NCI-H1105 treated with DMSO at 0.1 percent for 48 hours (cell line): ENCODE data around the gene TMEM121.
"Not testable (repeated sequence)": the region's sequence is repeated elsewhere in the genome, so short reads cannot be mapped to it uniquely, and the experiment has no call there.

Source experiments
- DNase-seq: peaks from one replicate; lab custom pipeline; 2025; lab: John Stamatoyannopoulos, UW

The TMEM121 gene

DNA sequence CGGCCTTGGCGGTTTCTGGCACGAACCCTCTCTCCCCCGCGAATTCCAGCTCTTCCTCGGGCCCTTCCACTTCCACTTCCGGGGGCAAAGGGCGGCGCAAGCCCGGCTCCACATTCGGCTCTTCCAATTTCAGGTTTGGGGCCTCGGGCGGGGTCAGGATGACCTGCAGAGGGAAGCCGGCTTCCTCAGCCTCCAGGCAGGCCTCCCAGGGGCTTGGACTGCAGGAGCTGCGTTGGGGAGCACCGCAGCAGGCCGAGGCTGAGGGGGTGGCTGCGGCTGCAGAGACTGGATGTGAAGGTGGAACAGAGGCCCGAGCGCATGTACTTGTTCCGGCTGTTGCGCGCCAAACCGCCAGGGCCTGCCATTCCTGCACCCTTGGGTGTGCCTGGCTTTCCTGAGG, 20.7 kb downstream of the TMEM121 start:
- DNase-seq: not testable (repeated sequence)

DNA sequence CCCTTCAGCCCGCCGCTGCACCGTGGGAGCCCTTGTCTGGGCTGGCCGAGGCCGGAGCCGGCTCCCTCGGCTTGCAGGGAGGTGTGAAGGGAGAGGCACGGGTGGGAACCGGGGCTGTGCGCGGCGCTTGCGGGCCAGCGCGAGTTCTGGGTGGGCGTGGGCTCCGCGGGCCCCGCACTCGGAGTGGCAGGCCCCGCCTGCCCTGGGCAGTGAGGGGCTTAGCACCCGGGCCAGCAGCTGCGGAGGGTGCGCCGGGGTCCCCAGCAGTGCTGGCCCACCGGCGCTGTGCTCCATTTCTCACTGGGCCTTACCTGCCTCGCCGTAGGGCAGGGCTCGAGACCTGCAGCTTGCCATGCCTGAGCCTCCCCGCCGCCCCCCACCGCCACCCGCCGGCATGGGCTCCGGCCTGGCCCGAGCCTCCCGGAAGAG, 21.4 kb downstream of the TMEM121 start:
- DNase-seq: no peak

DNA sequence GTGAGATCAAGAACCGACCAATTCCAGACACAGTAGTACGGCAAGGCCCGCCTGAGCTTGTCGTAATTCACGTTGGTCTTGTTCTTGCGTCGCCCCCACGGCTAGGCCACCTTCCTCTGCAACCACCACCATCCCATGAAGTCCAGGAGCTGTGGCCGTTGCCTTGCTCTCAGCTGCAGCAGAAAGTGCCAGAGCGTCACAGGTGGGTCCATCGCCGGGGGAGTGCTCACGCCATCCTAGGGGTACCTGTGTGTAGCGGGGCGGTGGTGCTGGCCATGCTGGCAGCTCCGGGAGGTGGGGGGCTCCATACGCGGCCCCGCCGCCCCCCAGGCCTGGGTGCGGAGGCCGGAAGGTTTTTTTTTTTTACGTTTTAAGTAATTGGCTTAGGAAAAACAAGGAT, 23.1 kb downstream of the TMEM121 start:
- DNase-seq: no peak

DNA sequence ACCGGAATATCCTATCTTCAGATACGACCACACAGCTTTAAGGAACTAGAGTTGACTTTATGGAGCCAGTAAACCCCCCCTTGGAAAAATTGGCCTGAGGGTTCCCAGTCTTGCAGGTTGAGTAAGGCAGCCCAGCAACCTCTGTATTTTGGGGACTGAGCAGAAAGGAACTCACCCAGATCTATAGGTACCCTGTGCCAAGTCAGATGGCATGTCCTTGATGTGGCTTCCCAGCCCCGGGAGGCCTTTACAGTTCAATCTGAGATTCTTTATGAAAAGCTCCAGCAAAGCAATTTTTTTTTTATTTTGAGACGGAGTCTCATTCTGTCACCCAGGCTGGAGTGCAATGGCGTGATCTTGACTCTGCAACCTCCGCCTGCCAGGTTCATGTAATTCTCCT, 27.6 kb downstream of the TMEM121 start:
- DNase-seq: no peak

DNA sequence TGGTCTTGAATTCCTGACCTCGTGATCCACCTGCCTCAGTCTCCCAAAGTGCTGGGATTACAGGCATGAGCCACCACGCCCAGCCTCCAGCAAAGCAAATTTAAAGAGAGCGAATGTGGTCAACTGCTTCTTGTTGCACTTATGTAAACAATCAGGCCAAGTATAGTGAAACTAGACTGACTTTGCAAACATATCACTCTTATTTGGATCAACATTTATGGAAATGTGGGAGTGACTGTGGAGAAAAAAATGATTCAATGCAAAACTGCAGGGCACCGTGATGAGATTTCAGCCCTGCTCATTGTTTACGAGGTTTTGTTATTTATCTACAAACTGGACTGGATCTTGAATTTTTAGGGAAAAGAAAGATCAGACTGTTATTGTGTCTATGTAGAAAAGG, 28.1 kb downstream of the TMEM121 start:
- DNase-seq: no peak

DNA sequence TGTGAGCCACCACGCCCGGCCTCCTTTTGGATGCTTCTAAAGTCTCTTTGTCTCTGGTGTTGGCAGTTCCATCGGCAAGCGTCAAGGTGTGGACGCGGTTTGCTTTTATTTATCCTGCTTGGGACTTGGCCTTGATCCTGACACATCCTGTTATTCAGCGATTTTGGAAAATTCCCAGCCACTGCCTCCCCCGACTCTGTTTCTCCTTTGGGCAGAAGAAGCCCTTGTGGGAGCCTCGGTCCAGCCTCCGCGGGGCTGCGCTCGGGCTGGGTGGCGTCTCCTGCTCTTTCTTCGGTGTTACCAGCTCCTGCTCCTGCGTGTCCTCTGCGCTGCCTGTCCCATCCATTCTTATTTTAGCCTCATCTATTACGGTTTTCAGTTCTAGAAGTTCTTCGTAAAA, 31.3 kb downstream of the TMEM121 start:
- DNase-seq: not testable (repeated sequence)

DNA sequence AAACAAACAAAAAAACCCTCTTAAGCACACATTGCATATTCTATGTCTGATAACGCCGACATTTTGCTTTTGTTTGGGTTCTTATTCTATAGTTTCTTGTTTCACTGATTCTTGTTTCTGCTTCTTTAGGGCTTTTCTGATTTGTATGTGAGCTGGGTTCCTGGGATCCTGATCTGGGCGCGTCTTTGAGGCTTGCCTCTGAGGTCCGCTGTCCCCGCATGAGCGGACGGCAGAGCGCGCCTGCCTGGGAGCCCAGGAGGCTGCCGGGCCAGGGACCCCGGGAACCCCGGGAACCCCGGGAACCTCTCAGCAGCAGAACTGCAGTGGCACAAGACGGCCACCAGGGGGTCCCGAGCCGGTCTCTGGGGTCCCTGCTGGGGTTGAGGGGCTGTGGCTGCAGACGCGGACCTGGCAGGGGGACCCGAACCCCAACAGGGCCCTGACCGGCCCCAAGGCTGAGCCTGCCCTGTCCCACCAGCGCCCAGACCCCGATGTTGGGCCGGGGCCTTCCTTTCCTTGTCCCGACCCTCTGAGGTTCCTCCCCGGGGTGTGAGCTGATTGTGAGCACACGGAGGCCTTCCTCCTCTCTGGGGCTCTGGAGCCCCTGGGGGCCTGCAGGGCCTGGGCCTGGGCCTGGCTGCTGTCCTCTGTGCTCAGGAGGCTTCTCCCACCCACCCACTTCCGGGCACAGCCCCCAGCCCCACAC, 32.2 kb downstream of the TMEM121 start:
- not testable (repeated sequence) for DNase-seq

DNA sequence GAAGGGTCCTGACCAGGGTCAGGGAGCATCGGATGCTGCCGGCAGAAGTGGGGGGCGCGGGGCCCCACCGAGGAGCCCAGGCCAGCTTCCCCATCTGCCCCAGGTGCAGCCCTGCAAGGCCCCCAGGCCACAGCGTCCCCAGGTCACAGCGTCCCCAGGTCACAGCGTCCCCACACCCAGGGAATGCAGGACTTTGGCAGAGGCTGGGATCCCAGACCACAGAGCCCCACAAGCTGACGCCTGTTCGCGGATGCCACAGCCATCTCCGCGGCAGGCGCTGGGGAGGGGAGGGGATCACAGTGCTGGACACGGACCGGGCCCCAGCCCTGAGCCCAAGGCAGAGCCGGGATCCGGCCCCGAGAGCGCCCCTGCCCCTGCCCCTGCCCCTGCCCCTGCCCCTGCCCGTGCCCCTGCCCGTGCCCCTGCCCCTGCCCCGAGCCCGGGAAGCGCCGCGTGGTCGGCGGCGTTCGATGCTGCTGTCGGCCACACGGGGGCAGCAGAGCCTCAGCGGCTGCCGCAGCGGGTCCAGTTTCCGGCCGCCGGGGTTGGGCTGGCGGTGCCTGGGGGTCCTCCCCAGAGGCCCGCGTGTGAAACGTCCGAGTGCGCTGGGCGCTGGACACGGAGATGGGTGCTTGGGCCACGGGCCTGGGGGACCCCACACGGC, 33.1 kb downstream of the TMEM121 start:
- not testable (repeated sequence) for DNase-seq

DNA sequence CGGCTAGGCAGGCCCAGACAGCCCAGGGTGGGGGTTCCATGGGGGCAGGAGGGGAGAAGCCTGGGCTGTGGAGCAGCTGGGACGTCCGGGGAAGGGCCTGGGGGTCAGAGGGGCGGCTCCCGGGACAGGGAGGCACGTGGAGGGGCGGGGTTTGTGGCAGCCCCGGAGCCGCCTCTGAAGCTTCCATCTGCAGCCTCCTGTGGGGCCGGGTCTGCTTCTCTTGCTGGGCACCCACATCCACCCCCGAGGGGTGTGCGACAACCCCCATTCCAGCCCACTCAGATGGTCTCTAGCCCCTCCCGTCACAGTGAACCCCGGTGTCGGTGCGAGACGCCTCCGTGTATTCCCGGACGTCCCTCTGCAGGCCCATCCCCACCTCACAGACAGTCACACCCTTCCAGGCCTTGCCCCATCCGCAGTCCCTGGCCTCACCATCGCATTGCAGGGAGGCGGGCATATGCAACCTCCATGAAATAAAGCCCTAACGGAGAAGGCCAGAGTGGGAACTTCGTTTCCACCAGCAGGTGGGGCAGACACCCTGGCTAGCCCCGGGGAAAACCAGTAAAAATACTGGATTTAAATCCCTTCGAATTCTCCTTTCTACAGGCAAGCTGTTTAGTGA, 33.8 kb downstream of the TMEM121 start:
- not testable (repeated sequence) for DNase-seq

DNA sequence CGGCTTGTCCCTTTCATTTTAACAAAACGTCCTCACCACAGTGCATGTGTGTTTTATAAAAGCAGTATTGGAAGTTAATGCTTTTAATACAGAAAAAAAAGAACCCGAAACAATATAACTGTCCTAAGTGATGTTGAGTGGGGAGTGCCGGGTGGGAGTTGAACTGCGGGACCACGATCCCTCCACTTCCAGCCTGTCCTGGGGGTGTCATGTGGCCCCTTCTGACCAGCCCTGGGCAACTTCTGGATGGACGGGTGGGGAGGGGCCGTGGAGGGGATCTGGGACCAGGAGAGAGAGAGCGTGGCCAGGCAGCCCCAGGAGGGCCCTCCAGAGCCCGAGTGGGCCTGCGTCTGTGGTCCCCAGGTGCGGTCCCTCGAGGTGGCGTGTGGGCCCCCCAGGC, 35.0 kb downstream of the TMEM121 start:
- not testable (repeated sequence) for DNase-seq

DNA sequence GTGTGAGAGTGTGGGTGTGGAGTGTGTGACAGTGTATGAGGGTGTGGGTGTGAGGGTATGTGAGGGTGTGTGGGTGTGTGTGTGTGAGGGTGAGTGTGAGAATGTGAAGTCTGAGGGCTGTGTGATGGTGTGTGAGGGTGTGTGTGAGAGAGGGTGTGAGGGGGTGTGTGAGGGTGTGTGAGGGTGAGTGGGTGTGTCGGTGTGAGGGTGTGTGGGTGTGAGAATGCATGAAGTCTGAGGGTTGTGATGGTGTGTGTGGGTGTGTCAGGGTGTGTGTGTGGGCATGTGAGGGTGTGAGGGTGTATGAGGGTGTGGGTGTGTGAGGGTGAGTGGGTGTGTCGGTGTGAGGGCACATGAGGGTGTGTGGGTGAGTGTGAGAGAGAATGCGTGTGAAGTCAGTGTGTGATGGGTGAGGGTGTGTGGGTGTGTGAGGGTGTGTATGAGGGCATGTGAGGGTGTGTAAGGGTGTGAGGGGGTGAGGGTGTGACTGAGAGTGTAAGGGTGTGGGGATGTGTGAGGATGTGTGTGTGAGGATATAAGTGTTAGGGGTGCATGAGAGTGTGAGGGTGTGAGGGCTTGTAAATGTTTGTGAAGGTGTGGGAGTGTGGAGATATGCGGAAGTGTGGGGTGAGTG, 36.4 kb downstream of the TMEM121 start:
- no peak for DNase-seq

DNA sequence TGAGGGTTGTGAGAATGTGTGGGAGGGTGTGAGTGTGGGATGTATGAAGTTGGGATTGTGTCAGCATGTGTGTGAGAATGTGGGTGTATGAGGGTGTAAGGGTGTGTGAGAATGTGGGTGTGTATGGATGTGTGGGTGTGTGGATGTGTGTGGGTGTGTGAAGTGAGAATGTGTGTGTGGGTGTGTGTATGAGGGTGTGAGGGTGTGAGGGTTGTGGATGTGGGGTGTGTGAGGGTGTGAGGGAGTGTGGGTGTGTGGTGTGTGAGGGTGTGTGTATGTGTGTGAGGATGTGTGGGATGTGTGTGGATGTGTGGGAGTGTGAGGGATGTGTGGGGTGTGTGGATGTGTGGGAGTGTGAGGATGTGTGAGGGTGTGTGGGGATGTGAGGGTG, 37.0 kb downstream of the TMEM121 start:
- DNase-seq: no peak

DNA sequence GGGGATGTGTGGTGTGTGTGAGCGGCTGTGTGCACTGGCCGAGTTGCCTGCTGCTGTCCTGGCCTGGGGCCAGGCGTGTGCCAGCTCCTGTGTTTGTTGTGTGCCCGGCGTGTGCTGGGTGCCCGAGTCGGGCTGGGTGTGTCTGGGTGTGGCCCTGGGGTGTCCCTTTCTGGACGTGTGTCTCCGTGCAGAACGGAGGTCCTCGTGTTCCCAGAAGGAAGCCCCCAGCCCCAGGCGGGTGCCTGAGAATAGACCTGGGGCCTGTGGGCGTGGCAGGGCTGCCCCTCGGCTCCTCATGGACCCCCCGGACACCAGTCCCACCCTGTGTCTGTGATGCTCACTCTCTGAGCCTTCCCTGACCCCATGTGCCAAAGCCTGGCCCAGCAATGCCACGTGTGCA, 38.2 kb downstream of the TMEM121 start:
- not testable (repeated sequence) for DNase-seq

DNA sequence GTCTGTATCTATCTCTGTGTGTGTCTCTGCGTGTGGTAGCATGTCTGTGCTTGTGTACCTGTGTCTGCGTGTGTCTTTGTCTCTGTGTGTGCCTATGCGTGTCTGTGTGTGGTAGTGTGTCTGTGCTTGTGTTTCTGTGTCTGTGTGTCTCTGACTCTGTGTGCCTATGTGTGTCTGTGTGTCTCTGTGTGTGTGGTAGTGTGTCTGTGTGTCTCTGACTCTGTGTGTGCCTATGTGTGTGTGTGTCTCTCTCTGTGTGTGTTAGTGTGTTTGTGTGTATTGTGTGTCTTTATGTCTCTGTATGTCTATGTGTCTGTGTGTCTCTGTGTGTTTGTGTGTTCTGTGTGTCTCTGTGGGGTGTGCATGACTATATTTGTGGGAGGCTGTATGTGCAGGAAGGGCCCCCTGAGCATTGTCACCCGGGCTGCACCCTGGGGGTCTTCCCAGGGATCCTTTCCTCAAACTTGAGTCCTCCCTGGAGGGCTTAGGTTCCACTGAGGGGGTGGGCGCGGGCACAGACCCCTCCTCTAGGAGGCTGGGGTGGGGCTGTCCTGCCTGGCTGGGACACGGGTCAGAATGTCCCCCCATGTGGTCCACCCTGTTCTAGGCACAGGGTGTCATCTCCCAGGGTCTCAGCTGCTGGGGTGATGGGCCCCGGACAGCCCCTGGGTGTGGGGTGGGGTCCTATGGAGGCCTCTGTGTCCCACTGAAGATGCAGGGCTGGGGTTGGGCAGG, 39.0 kb downstream of the TMEM121 start:
- DNase-seq: not testable (repeated sequence)

DNA sequence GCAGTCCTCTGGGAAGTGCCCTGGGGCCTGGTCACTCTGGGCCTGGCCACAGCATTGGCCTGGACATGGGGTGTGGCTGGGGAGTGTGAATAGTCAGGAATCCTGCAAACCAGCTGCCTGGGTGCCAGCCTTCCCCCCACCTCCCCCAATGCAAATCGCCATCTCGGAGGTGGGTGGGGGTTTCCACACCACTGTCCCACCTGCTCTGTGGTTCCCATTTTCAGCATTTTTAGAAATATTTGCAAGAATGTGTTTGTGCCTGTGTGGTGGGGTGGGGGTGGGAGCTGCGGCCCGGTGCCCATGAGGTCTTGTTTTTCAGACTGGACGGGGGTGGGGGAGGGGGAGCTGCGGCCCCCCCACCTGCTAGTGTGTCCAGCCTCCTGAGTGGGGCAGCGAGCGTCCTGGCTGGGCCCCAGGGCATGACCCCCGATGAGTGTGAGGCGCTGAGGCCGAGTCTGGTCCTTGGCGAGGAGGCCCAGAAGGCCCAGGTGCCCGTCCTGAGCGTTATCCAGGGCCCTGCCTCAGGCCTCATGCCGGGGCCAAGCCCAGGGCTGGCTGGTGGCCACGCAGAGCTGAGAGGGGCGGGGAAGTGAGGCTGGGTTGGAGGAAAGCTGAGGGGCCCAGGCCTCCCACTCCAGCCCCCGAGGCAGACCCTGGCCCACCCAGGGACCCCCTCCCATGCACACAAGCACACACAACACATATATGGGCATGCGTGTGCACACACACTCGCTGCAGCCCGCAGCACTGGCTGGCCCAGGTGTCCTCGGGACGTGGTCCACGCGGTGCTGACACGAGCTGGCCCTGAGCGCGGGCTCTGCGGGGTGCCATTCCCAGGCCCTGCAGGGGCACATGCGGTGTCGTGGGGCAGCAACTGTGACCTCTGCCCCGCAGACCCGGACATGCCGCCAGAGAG, 40.1 kb downstream of the TMEM121 start:
- DNase-seq: not testable (repeated sequence)

DNA sequence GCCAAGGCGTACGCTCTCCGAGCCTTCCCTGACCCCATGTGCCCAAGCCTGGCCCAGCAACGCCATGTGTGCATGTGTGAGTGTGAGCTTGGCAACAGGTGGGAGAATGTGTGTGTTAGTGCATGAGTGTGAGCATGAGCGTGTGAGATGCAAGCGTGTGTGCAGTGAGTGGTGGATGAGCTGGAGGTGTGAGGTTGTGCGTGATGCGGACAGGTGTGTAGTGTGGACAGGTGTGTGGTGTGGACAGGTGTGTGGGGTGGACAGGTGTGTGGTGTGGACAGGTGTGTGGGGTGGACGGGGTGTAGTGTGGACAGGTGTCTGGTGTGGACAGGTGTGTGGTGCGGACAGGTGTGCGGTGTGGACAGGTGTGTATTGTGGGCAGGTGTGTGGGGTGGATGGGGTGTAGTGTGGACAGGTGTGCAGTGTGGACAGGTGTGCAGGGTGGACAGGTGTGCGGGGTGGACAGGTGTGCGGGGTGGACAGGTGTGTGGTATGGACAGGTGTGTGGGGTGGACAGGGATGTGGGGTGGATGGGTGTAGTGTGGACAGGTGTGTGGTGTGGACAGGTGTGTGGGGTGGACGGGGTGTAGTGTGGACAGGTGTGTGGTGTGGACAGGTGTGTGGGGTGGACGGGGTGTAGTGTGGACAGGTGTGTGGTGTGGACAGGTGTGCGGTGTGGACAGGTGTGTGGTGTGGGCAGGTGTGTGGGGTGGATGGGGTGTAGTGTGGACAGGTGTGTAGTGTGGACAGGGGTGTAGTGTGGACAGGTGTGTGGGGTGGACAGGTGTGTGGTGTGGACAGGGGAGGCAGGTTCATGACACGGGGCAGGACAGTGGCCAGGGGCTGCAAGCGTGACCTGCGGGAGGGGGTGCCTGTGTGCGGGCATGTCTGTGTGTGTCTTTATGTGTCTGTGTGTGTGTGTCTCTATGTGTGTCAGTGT, 41.1 kb downstream of the TMEM121 start:
- not testable (repeated sequence) for DNase-seq

DNA sequence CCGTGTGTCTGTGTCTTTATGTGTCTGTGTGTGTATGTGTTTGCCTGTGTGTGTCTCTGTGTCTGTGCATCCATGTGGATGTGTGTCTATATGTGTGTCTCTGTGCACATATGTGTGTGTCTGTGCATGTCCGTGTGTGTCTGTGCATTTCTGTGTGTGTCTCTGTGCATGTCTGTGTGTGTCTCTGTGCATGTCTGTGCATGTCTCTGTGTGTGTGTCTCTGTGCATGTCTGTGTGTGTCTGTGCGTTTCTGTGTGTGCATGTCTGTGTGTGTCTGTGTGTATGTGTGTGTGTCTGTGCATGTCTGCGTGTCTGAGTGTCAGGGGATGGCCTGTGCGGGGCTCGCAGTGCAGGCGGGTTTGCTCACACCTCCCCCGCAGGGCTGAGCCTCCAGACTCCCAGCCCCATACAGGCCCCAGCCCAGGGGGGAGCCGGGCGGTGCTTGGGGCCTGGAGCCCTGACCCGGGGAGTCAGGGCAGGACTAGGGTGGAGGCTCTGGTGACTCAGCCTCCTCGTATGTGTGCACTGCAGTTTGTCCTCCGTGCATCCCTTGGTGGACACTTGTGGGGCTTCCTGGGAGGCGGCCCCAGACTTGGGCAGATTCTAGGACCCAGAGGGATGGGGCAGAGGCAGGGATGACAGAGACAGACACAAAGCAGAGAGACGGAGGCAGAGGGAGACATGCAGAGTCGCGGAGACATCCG, 41.9 kb downstream of the TMEM121 start:
- not testable (repeated sequence) for DNase-seq

DNA sequence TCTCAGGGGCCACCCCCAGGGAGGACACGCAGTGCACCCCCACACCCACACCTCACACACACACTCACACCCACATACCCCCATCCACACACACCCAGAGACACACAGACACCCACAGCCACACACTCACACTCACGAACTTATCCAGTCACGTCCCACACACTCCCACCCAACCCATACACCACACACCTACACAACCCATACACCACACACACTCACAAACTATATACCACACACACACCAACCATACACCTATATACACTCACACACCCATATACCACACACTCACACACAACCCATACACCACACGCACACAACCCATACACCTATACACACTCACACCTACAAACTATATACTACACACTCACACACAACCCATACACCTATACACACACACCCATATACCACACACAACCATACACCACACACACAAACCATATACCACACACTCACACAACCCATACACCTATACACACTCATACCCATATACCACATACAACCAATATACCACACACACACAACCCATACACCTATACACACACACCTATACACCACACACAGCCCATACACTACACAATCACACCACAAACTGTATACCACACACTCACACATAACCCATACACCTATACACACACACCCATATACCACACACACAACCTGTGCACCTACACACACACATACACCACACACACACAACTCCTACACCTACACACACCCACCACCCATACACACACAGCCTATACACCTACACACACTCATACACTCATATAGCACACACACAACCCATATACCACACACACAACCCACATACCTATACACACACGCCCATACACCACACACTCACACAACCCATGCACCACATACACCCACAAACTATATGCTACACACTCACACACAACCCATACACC, 42.7 kb downstream of the TMEM121 start:
- DNase-seq: no peak
